IPS DF 6.9 (cell line): ENCODE results near the gene NR4A2.

Experiments
- DNase-seq: peaks from one replicate; pipeline ENCODE4 v3.0.0-alpha.2; 2013; ENCODE audit warnings: low read depth, low spot score
- H3K27ac ChIP-seq: one replicate; pipeline ENCODE4 v1.5.1; 2013; ENCODE audit warnings: low read length, control low read depth
- H3K27me3 ChIP-seq: 2 replicates; pipeline ENCODE4 v1.6.1; 2013; ENCODE audit warnings: mild to moderate bottlenecking, low read length; ENCODE audit not compliant: control insufficient read depth, insufficient read depth
- H3K36me3 ChIP-seq: 2 replicates; pipeline ENCODE4 v1.6.1; 2013; ENCODE audit warnings: low read length; ENCODE audit not compliant: control insufficient read depth, insufficient read depth
- H3K4me1 ChIP-seq: 2 replicates; pipeline ENCODE4 v1.6.1; 2013; ENCODE audit warnings: low read length; ENCODE audit not compliant: control insufficient read depth, insufficient read depth
- H3K4me3 ChIP-seq: 2 replicates; pipeline ENCODE4 v1.5.1; 2013; ENCODE audit warnings: mild to moderate bottlenecking, low read length
- H3K9me3 ChIP-seq: 2 replicates; pipeline ENCODE4 v1.6.1; 2013; ENCODE audit warnings: low read length, inconsistent platforms; ENCODE audit not compliant: control insufficient read depth, insufficient read depth
- WGBS: extraction: QIAGEN DNeasy Blood & Tissue Kit; methylation state at CpG from one replicate; pipeline ENCODE4 v1.1.7; 2013; ENCODE audit warnings: mixed read lengths, missing lambda C conversion rate; ENCODE audit not compliant: insufficient read length, insufficient coverage; 5-methylcytosine and 5-hydroxymethylcytosine counted together

Gene NR4A2

GRCh38 chr2:156349161-156349560 is 16.6 kb upstream of the NR4A2 start:
- no peaks in the 10 kb centered on the region for H3K36me3 ChIP-seq
- H3K4me1 ChIP-seq = no peaks in the 10 kb centered on the region; the same call in 1 of the 2 replicates
- no peaks in the 10 kb centered on the region for H3K9me3 ChIP-seq
- H3K4me3 ChIP-seq = no peak overlapping the region
- H3K27ac ChIP-seq = no peak overlapping the region
- no peaks in the 10 kb centered on the region; the same call in 1 of the 2 replicates for H3K27me3 ChIP-seq
- no peak for DNase-seq

- no peaks in the 10 kb centered on the region for H3K9me3 ChIP-seq
- no CpG with 5 or more reads among the region's 3 CpGs for WGBS
- H3K36me3 ChIP-seq = no peaks in the 10 kb centered on the region
- no peak overlapping the region for H3K4me3 ChIP-seq
- no peaks in the 10 kb centered on the region; the same call in 1 of the 2 replicates for H3K4me1 ChIP-seq
- no peak for DNase-seq
- no peak overlapping the region for H3K27ac ChIP-seq
- no peaks in the 10 kb centered on the region; the same call in none of the 2 replicates for H3K27me3 ChIP-seq
These were observed 14.9 kb upstream of the NR4A2 start for GRCh38 chr2:156347431-156347830.

GRCh38 chr2:156346731-156347130 is 14.2 kb upstream of the NR4A2 start:
- Histone ChIP-seq H3K9me3 (no peaks in the 10 kb centered on the region), H3K4me3 (no peak overlapping the region), H3K27ac (no peak overlapping the region), H3K4me1 (no peaks in the 10 kb centered on the region; the same call in 1 of the 2 replicates), H3K27me3 (no peaks in the 10 kb centered on the region; the same call in none of the 2 replicates), H3K36me3 (no peaks in the 10 kb centered on the region)
- DNase-seq = no peak
- no CpG with 5 or more reads among the region's 4 CpGs for WGBS

DNA sequence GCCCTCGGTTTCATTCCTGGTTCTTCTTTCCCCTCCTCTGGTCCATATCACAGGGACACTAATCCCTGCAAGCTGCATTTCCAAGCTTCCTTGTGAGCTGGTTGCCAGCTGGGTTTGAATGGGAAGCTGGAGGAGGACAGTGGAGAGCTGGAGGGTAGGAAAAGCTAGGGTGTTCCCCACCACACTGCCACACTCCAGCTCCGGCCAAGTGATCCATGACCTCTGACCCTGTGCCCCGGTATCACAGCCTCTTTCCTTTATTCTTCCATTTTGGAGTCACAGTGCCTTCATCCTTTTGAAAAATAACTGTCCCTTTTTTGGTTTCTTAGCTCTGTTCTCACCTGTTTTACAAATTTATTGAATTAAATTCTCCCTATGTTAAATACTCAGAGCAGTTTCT is 13.1 kb upstream of the NR4A2 start:
- Histone ChIP-seq H3K9me3 (no peaks in the 10 kb centered on the region), H3K36me3 (no peaks in the 10 kb centered on the region), H3K4me1 (no peaks in the 10 kb centered on the region; the same call in 1 of the 2 replicates), H3K4me3 (no peak overlapping the region), H3K27ac (no peak overlapping the region), H3K27me3 (no peaks in the 10 kb centered on the region; the same call in none of the 2 replicates)
- no peak for DNase-seq
- WGBS = no CpG with 5 or more reads among the region's 3 CpGs

- no CpG with 5 or more reads among the region's 2 CpGs for WGBS
- no peak for DNase-seq
- Histone ChIP-seq H3K4me3 (no peak overlapping the region), H3K9me3 (no peaks in the 10 kb centered on the region), H3K4me1 (no peaks in the 10 kb centered on the region; the same call in 1 of the 2 replicates), H3K27ac (no peak overlapping the region), H3K27me3 (no peaks in the 10 kb centered on the region; the same call in none of the 2 replicates), H3K36me3 (no peaks in the 10 kb centered on the region)
These were observed 11.4 kb upstream of the NR4A2 start for GRCh38 chr2:156343940-156344301.

DNA sequence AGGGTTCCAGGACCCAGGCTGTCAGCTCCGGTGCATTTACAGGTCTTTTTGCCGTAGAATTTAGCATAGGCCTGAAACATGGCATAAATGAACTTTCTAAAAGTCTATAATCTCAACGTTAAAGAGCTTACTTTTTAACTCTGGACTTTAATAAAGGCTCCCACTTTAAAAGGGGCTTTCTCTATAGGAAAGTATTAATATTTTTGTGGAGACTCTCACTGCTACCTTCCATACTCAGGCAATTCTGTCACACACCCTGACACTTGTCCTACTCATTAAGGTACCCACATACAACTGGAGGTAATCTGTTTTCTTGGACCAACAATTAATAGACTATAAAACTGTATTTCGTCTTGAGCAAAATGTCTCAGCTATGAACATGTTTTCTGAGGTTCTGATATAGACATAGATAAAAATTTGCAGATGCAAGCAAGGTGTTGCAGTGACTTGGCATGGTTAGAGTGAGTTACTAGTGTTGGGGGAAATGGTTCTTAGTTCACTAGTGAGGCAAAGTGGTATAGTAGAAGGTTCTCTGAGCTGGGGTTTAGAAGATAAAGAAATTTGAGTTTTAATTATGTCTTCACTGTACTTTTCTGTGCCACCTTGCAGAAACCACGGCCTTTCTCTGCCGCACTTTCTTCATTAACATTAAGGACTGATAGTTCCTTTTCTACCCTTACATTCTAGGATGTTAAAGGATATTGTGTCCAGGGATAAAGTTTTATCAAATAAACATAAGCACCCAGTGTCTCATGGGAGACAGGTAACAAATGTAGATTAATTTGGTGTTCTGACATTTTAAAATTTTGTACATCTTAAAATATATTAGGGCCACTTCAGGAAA is 10.8 kb upstream of the NR4A2 start:
- peak overlapping the region; percentile 83; the same call in 1 of the 2 replicates for H3K4me3 ChIP-seq
- no peaks in the 10 kb centered on the region for H3K9me3 ChIP-seq
- no peaks in the 10 kb centered on the region; the same call in 1 of the 2 replicates for H3K4me1 ChIP-seq
- no peak for DNase-seq
- H3K27ac ChIP-seq = no peak overlapping the region
- no peaks in the 10 kb centered on the region for H3K36me3 ChIP-seq
- WGBS = no CpG with 5 or more reads among the region's 6 CpGs
- no peaks in the 10 kb centered on the region; the same call in none of the 2 replicates for H3K27me3 ChIP-seq

DNA sequence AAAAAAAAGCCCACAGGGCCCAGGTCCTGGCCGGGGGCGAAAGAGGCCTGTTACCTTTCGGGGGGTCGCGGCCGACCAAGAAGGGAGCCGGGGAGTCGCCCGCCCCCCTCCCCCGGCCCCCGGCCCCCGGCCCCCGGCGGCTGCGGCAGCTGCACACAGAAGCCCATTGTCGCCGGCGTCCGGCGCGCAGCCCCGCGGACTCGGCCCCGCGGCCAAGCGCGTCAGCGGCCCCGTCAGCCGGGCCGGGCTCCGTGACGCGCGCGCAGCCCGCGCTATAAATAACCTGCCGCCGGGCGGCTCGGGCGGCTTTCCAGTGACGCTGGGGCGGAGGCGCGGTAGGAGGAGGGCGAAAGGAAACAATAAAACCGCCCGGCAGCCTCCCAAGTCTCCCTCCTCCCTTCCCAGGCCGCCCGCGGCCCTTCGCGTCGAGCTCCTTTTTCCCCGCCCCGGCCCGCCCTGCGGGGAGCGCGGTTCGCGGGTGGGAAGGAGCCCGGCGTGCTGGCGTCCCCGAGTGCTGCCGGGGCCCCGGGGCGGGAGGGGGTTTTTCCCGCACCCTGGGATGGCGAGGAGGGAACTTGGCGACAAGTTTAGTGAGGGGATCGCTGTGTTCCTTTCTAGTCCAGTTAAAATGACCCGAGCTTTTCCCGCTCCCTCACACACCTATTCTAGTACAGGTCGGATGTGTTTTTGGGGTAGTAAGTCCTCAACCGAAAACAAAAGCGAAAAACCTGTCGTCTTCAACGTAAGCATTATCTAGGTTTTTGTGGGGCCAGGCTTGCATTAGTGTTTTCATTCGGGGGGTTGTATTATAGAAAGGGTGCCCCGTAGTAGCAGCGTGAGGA is 10.0 kb upstream of the NR4A2 start:
- Histone ChIP-seq H3K27me3 (no peaks in the 10 kb centered on the region; the same call in none of the 2 replicates), H3K27ac (no peak overlapping the region), H3K9me3 (no peaks in the 10 kb centered on the region), H3K4me3 (peak overlapping the region; percentile 83; the same call in 1 of the 2 replicates), H3K36me3 (no peaks in the 10 kb centered on the region), H3K4me1 (no peaks in the 10 kb centered on the region; the same call in 1 of the 2 replicates)
- no peak for DNase-seq
- WGBS = no CpG with 5 or more reads among the region's 86 CpGs

- no CpG with 5 or more reads among the region's 62 CpGs for WGBS
- no peak for DNase-seq
- Histone ChIP-seq H3K27me3 (no peaks in the 10 kb centered on the region; the same call in none of the 2 replicates), H3K4me3 (peak overlapping the region; percentile 83; the same call in 1 of the 2 replicates), H3K27ac (no peak overlapping the region), H3K36me3 (no peaks in the 10 kb centered on the region), H3K4me1 (no peaks in the 10 kb centered on the region; the same call in 1 of the 2 replicates), H3K9me3 (no peaks in the 10 kb centered on the region)
These were observed 9.1 kb upstream of the NR4A2 start for GRCh38 chr2:156341452-156342253.

GRCh38 chr2:156340804-156341451 is 8.4 kb upstream of the NR4A2 start:
- Histone ChIP-seq H3K27me3 (no peaks in the 10 kb centered on the region; the same call in none of the 2 replicates), H3K36me3 (no peaks in the 10 kb centered on the region), H3K27ac (no peak overlapping the region), H3K4me1 (no peaks in the 10 kb centered on the region), H3K4me3 (peak overlapping the region; percentile 83; the same call in 1 of the 2 replicates), H3K9me3 (no peaks in the 10 kb centered on the region)
- DNase-seq = no peak
- no CpG with 5 or more reads among the region's 15 CpGs for WGBS
